WTC11 (cell line): ENCODE measurements around the gene PRR30. TPM values are rescaled to one million over a fixed set of nuclear protein-coding genes. Genes with fewer than 3 reads are reported as not detected.

Experiments
- ATAC-seq: fragments of 200-7000 bp; cut with Tn5 transposase; 2 replicates; pipeline ENCODE4 v1.10.0; 2021; ENCODE audit warnings: mild to moderate bottlenecking, moderate library complexity
- CTCF ChIA-PET: fragments of 300-600 bp; sonication (Branson Sonifier 250); formaldehyde crosslinking; loops from one replicate; lab custom pipeline; 2021; ENCODE audit warnings: antibody characterized with exemption; lab: Charles Lee
- POLR2A ChIA-PET: fragments of 350-600 bp; sonication (Branson Sonifier 250); formaldehyde crosslinking; loops from one replicate; lab custom pipeline; 2021; ENCODE audit warnings: antibody characterized with exemption; lab: Charles Lee
- DNase-seq: peaks from one replicate; pipeline ENCODE4 v3.0.0; 2021; ENCODE audit warnings: low spot score
- H3K27ac Mint-ChIP-seq: 2 replicates; pipeline ENCODE4 v1.8.0; 2021; ENCODE audit warnings: mixed read lengths
- H3K27me3 Mint-ChIP-seq: 2 replicates; pipeline ENCODE4 v1.8.0; 2021; ENCODE audit warnings: low read depth, mild to moderate bottlenecking, moderate library complexity, mixed read lengths
- H3K36me3 Mint-ChIP-seq: 2 replicates; pipeline ENCODE4 v1.8.0; 2021; ENCODE audit warnings: mixed read lengths
- H3K4me1 Mint-ChIP-seq: 2 replicates; pipeline ENCODE4 v1.8.0; 2022; ENCODE audit warnings: mixed read lengths
- H3K4me3 Mint-ChIP-seq: 2 replicates; pipeline ENCODE4 v1.8.0; 2021; ENCODE audit warnings: mild to moderate bottlenecking, moderate library complexity, mixed read lengths
- H3K9me3 Mint-ChIP-seq: 2 replicates; pipeline ENCODE4 v1.8.0; 2021; ENCODE audit warnings: mixed read lengths
- AFF4 ChIP-seq: sonication (generic); formaldehyde crosslinking; IDR thresholded peaks from 2 replicates; pipeline ENCODE4 v1.8.1; 2023; ENCODE audit warnings: mild to moderate bottlenecking, missing genetic modification reagents, borderline replicate concordance
- IRF2 ChIP-seq: sonication (generic); formaldehyde crosslinking; IDR thresholded peaks from 2 replicates; pipeline ENCODE4 v1.8.0; 2022; ENCODE audit warnings: low read depth, missing genetic modification reagents, borderline replicate concordance
- NFATC4 ChIP-seq: fragments of 250-450 bp; sonication (Bioruptor Pico); IDR thresholded peaks from 2 replicates; pipeline ENCODE4 v1.9.0; 2021; ENCODE audit warnings: mild to moderate bottlenecking
- NFYB ChIP-seq: sonication (generic); formaldehyde crosslinking; conservative IDR thresholded peaks from 2 replicates; pipeline ENCODE4 v1.8.0; 2022; ENCODE audit warnings: low read depth, missing genetic modification reagents
- NR3C1 ChIP-seq: sonication (generic); formaldehyde crosslinking; conservative IDR thresholded peaks from 2 replicates; pipeline ENCODE4 v1.8.1; 2023; ENCODE audit warnings: low read depth, mild to moderate bottlenecking, missing genetic modification reagents
- OVOL2 ChIP-seq: fragments of 250-450 bp; sonication (Bioruptor Pico); IDR thresholded peaks from 2 replicates; pipeline ENCODE4 v1.9.0; 2021; ENCODE audit warnings: mild to moderate bottlenecking, borderline replicate concordance
- SMAD4 ChIP-seq: sonication (generic); formaldehyde crosslinking; IDR thresholded peaks from 2 replicates; pipeline ENCODE4 v1.8.0; 2022; ENCODE audit warnings: mild to moderate bottlenecking, missing genetic modification reagents
- USF1 ChIP-seq: sonication (generic); formaldehyde crosslinking; IDR thresholded peaks from 2 replicates; pipeline ENCODE4 v1.8.0; 2022; ENCODE audit warnings: mild to moderate bottlenecking, missing genetic modification reagents
- ZNF219 ChIP-seq: sonication (generic); formaldehyde crosslinking; IDR thresholded peaks from 2 replicates; pipeline ENCODE4 v1.8.0; 2023; ENCODE audit warnings: missing genetic modification reagents, mild to moderate bottlenecking, borderline replicate concordance
- ZNF425 ChIP-seq: fragments of 250-450 bp; sonication (Bioruptor Pico); conservative IDR thresholded peaks from 2 replicates; pipeline ENCODE4 v1.9.0; 2021; ENCODE audit warnings: mild to moderate bottlenecking
- ZNF512 ChIP-seq: sonication (generic); formaldehyde crosslinking; IDR thresholded peaks from 2 replicates; pipeline ENCODE4 v1.8.1; 2022; ENCODE audit warnings: missing genetic modification reagents, borderline replicate concordance
- total RNA-seq: library from RNA; stranded (reverse); gene quantifications from 3 replicates; pipeline ENCODE4 v1.2.3, GENCODE V29; 2021
- TF ChIP-seq, protein P1 (sequence below): sonication (generic); formaldehyde crosslinking; IDR thresholded peaks from 2 replicates; pipeline ENCODE4 v1.8.1; 2022; ENCODE audit warnings: mild to moderate bottlenecking, missing genetic modification reagents, moderate library complexity, borderline replicate concordance
- TF ChIP-seq, protein P2 (sequence below): sonication (generic); formaldehyde crosslinking; IDR thresholded peaks from 2 replicates; pipeline ENCODE4 v1.8.0; 2022; ENCODE audit warnings: mild to moderate bottlenecking, missing genetic modification reagents
- TF ChIP-seq, protein P3 (sequence below): fragments of 200-600 bp; IDR thresholded peaks from 2 replicates; pipeline ENCODE4 v1.8.0; 2022; ENCODE audit warnings: antibody characterized with exemption
- TF ChIP-seq, protein P4 (sequence below): sonication (generic); formaldehyde crosslinking; IDR thresholded peaks from 2 replicates; pipeline ENCODE4 v1.8.1; 2023; ENCODE audit warnings: mild to moderate bottlenecking, missing genetic modification reagents

PRR30 gene
- total RNA-seq, 1 experiment from 2014 or later, result not detected

DNA sequence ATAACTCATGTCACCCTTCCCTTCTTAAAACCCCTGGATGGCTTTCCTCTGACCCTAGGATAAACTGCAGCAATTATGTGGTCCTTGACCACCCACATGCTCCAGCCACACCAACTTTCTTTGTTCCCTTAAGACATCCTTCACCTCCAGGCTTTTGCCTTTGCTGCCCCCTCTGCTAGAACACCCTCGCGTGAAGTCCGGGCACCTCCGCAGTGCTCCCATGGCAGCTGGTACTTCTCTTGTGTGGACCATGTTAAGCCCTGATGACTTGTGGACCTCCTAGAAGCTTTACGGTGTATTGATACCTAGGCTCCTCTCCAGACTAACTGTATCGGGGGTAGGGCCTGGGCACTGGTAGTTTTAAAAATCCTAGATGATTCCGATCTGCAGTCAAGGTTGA lies 16.4 kb downstream of the PRR30 start:
- Mint-ChIP-seq H3K36me3 (no peaks in the 10 kb centered on the region), H3K4me1 (peaks cover 21% of the 10 kb centered on the region; the same call in 1 of the 2 replicates), H3K9me3 (no peaks in the 10 kb centered on the region), H3K4me3 (peak overlapping the region; percentile 84), H3K27ac (no peak overlapping the region), H3K27me3 (peaks cover 69% of the 10 kb centered on the region)
- TF ChIP-seq SMAD4 (CRISPR knock-in tag) (no peak), ZNF219 (CRISPR knock-in tag) (no peak), NFYB (no peak), OVOL2 (CRISPR knock-in tag) (no peak)
- TF ChIP-seq, protein P1, sequence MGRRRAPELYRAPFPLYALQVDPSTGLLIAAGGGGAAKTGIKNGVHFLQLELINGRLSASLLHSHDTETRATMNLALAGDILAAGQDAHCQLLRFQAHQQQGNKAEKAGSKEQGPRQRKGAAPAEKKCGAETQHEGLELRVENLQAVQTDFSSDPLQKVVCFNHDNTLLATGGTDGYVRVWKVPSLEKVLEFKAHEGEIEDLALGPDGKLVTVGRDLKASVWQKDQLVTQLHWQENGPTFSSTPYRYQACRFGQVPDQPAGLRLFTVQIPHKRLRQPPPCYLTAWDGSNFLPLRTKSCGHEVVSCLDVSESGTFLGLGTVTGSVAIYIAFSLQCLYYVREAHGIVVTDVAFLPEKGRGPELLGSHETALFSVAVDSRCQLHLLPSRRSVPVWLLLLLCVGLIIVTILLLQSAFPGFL (CRISPR knock-in tag), result no peak
- TF ChIP-seq, protein P2, sequence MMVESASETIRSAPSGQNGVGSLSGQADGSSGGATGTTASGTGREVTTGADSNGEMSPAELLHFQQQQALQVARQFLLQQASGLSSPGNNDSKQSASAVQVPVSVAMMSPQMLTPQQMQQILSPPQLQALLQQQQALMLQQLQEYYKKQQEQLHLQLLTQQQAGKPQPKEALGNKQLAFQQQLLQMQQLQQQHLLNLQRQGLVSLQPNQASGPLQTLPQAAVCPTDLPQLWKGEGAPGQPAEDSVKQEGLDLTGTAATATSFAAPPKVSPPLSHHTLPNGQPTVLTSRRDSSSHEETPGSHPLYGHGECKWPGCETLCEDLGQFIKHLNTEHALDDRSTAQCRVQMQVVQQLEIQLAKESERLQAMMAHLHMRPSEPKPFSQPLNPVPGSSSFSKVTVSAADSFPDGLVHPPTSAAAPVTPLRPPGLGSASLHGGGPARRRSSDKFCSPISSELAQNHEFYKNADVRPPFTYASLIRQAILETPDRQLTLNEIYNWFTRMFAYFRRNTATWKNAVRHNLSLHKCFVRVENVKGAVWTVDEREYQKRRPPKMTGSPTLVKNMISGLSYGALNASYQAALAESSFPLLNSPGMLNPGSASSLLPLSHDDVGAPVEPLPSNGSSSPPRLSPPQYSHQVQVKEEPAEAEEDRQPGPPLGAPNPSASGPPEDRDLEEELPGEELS, result no peak
- TF ChIP-seq, protein P3, sequence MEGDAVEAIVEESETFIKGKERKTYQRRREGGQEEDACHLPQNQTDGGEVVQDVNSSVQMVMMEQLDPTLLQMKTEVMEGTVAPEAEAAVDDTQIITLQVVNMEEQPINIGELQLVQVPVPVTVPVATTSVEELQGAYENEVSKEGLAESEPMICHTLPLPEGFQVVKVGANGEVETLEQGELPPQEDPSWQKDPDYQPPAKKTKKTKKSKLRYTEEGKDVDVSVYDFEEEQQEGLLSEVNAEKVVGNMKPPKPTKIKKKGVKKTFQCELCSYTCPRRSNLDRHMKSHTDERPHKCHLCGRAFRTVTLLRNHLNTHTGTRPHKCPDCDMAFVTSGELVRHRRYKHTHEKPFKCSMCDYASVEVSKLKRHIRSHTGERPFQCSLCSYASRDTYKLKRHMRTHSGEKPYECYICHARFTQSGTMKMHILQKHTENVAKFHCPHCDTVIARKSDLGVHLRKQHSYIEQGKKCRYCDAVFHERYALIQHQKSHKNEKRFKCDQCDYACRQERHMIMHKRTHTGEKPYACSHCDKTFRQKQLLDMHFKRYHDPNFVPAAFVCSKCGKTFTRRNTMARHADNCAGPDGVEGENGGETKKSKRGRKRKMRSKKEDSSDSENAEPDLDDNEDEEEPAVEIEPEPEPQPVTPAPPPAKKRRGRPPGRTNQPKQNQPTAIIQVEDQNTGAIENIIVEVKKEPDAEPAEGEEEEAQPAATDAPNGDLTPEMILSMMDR, result no peak
- ATAC-seq (no peak), DNase-seq (no peak)
- CTCF ChIA-PET, result interaction anchor here (1.1 to 3.1 kb wide), 6 partner anchors 8 to 157 kb away, joined by 3 to 33 read pairs (median 8); partner anchors contain the start of genes KHK and PREB
- POLR2A ChIA-PET, result interaction anchor here (0.7 kb wide), 1 partner anchor 185 kb away, joined by 3 read pairs; the partner anchor contains the start of gene UCN

- Mint-ChIP-seq H3K27ac (no peak overlapping the region), H3K36me3 (no peaks in the 10 kb centered on the region), H3K4me3 (no peak overlapping the region), H3K9me3 (no peaks in the 10 kb centered on the region), H3K27me3 (peaks cover 78% of the 10 kb centered on the region), H3K4me1 (peaks cover 22% of the 10 kb centered on the region; the same call in 1 of the 2 replicates)
- ChIA-PET CTCF (interaction anchor here (3.1 kb wide), 2 partner anchors 12 to 48 kb away, joined by 17 to 33 read pairs; partner anchors contain the start of gene PREB), POLR2A (no interaction called here)
- DNase-seq (no peak), ATAC-seq (no peak)
- TF ChIP-seq, protein P4, sequence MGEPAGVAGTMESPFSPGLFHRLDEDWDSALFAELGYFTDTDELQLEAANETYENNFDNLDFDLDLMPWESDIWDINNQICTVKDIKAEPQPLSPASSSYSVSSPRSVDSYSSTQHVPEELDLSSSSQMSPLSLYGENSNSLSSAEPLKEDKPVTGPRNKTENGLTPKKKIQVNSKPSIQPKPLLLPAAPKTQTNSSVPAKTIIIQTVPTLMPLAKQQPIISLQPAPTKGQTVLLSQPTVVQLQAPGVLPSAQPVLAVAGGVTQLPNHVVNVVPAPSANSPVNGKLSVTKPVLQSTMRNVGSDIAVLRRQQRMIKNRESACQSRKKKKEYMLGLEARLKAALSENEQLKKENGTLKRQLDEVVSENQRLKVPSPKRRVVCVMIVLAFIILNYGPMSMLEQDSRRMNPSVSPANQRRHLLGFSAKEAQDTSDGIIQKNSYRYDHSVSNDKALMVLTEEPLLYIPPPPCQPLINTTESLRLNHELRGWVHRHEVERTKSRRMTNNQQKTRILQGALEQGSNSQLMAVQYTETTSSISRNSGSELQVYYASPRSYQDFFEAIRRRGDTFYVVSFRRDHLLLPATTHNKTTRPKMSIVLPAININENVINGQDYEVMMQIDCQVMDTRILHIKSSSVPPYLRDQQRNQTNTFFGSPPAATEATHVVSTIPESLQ (CRISPR knock-in tag), result no peak
- TF ChIP-seq NR3C1 (CRISPR knock-in tag) (no peak), IRF2 (no peak), ZNF512 (CRISPR knock-in tag) (no peak), NFATC4 (CRISPR knock-in tag) (no peak), AFF4 (no peak), USF1 (no peak), ZNF425 (no peak)
- TF ChIP-seq, protein P2, result no peak
Measured at GRCh38 chr2:27121906-27122305, 17.3 kb downstream of the PRR30 start.
